Heart right ventricle (tissue), 16 donors: Measurements from ENCODE around the gene FAM171A1. TPM values are rescaled to one million over a fixed set of nuclear protein-coding genes. Genes with fewer than 3 reads are reported as not detected.

Experiments used
- ATAC-seq, 8 donors: fragments of 200-7000 bp; cut with Tn5 transposase; one replicate each; pipeline ENCODE4 v1.9.1; 2020; ENCODE audit warnings: mild to moderate bottlenecking in 8 of 8, moderate library complexity in 8 of 8, moderate number of reproducible peaks in 1 of 8
- DNase-seq, 2 donors: peaks; one replicate each; pipeline ENCODE4 v3.0.0-alpha.2; 2020
- H3K27ac ChIP-seq, 10 donors: fragments of 200-600 bp; sonication (generic) in 2 of 10; one replicate each; pipeline versions ENCODE4 v1.5.0 to v1.8.0; 2020 to 2022; ENCODE audit warnings: mild to moderate bottlenecking in 3 of 10
- H3K27me3 ChIP-seq, 7 donors: fragments of 200-600 bp; one replicate each; pipeline ENCODE4 v1.8.0; 2021 to 2022; ENCODE audit warnings: mild to moderate bottlenecking in 2 of 7
- H3K36me3 ChIP-seq, 9 donors: fragments of 200-600 bp; sonication (generic) in 1 of 9; one replicate each; pipeline versions ENCODE4 v1.5.0 to v1.8.0; 2020 to 2022; ENCODE audit warnings: mild to moderate bottlenecking in 2 of 9
- H3K4me1 ChIP-seq, 9 donors: fragments of 200-600 bp; sonication (generic) in 1 of 9; one replicate each; pipeline versions ENCODE4 v1.5.0 to v1.8.0; 2020 to 2022; ENCODE audit warnings: mild to moderate bottlenecking in 4 of 9
- H3K4me3 ChIP-seq, 10 donors: fragments of 200-600 bp; sonication (generic) in 2 of 10; one replicate each; pipeline versions ENCODE4 v1.5.0 to v1.8.0; 2020 to 2022; ENCODE audit warnings: mild to moderate bottlenecking in 7 of 10, moderate library complexity in 2 of 10
- H3K9me3 ChIP-seq, 11 donors: fragments of 200-600 bp in 10 of 11; sonication (generic) in 2 of 11; one replicate each; pipeline versions ENCODE4 v1.5.0 to v1.8.0; 2013 to 2022; ENCODE audit warnings: mild to moderate bottlenecking in 2 of 11, control low read depth in 1 of 11, moderate library complexity in 1 of 11
- WGBS, 2 donors: extraction: QIAGEN DNeasy Blood & Tissue Kit; methylation state at CpG; one replicate each; pipeline ENCODE4 v1.1.7; 2013; ENCODE audit warnings: inconsistent platforms in 1 of 2; 5-methylcytosine and 5-hydroxymethylcytosine counted together
- intact Hi-C, 10 donors: fragments of 100-400 bp; cut with DNase I; formaldehyde crosslinking; loops; one replicate each; pipeline versions ENCODE4 v1.11.1 to v1.14.2; 2022
- polyA plus RNA-seq, 2 donors: library from polyadenylated mRNA; stranded (reverse); fragments of 200-250 nt; gene quantifications; one replicate each; pipeline ENCODE4 v1.2.3, GENCODE V29; 2013
- total RNA-seq, 10 donors: library from RNA; stranded (reverse); fragmentation: NEBNext Ultra II Directional in 3 of 10; extraction: Animal tissue kit (Norgen Biotek cat#: 25700) in 3 of 10; gene quantifications; one replicate each; pipeline versions ENCODE4 v1.2.1 to v1.2.4, GENCODE V29; 2021 to 2023
- TF ChIP-seq, protein P1 (sequence below), 9 donors: fragments of 200-600 bp; sonication (generic) in 2 of 9; IDR thresholded peaks; one replicate each; pipeline versions ENCODE4 v1.5.0 to v1.8.0; 2021 to 2022; ENCODE audit warnings: antibody characterized with exemption in 9 of 9, mild to moderate bottlenecking in 5 of 9, moderate library complexity in 1 of 9
- donor health status: Arrhythmogenic right ventricular cardiomyopathy.
- donor health status: ischemic (EF 13 %, LVEDD 7.1; RV severe dilation, severe dysfunction).
- donor health status: healthy with polysubstance abuse.
- donor health status: DM: no; HTN: yes; CAD: no.
- donor health status: DM: no; HTN: no; CAD: no.
- donor health status: ischemic (EF 25% LVEDD 6.9; RV normal size, moderate dysfunction).
- donor health status: ischemic (EF 25% LVEDD 5.7; RV mildly dilated, moderate dysfunction).
- donor health status: healthy.
- donor health status: DM: yes; HTN: yes; CAD: no.
- donor health status: Ischemic cardiomyopathy.
- donor health status: ischemic (EF 35%, LVEDD 5.7; RV mildly dilated, moderate dysfunction).
- donor health status: nonischemic (EF 11% LVEDD 7.7; RV severe dilation, severe dysfunction).
- donor health status: DM: yes; HTN: yes; CAD: no.
- donor health status: PGD.
- donor health status: ischemic (EF 29% LVEDD 5.4; RV normal size, mild dysfunction).
- donor health status: nonischemic (EF 23%, LVEDD 6.1; RV moderate dilation, normal function).

The FAM171A1 gene
- total and polyA plus RNA-seq, 12 donors = 3.5 to 10.5 (median 6.8) TPM

DNA sequence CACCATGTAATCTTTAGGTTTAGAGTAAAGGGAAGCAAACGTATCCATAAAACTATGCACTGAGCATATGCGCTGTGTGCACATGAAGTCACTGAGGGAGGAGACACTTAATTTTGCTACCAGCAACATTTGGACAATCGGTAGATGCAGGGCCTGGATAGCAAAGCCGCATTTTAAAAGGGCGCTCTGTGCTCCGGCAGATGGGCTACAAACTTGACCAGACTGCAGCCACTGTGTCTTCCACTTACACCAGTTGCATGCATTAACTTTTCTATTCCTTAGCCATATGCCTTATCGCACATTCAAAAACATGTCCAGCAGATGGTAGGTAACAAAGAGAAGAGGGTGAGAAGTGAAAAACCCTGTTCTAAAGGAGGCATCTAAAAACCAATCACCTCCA lies 18.3 kb downstream of the FAM171A1 start:
- H3K36me3 ChIP-seq = no peaks in the 10 kb centered on the region
- H3K9me3 ChIP-seq = no peaks in the 10 kb centered on the region
- 95 to 96% methylated on average over 7 of the region's 7 CpGs for WGBS, 2 donors
- TF ChIP-seq, protein P1, sequence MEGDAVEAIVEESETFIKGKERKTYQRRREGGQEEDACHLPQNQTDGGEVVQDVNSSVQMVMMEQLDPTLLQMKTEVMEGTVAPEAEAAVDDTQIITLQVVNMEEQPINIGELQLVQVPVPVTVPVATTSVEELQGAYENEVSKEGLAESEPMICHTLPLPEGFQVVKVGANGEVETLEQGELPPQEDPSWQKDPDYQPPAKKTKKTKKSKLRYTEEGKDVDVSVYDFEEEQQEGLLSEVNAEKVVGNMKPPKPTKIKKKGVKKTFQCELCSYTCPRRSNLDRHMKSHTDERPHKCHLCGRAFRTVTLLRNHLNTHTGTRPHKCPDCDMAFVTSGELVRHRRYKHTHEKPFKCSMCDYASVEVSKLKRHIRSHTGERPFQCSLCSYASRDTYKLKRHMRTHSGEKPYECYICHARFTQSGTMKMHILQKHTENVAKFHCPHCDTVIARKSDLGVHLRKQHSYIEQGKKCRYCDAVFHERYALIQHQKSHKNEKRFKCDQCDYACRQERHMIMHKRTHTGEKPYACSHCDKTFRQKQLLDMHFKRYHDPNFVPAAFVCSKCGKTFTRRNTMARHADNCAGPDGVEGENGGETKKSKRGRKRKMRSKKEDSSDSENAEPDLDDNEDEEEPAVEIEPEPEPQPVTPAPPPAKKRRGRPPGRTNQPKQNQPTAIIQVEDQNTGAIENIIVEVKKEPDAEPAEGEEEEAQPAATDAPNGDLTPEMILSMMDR (IDR thresholded peaks at IDR 0.05) = no peak
- DNase-seq (no peak), ATAC-seq (no peak)
- no peaks in the 10 kb centered on the region for H3K27me3 ChIP-seq
- peaks cover 0 to 9% (median 3%) of the 10 kb centered on the region in 9 donors for H3K4me1 ChIP-seq
- no peak overlapping the region for H3K4me3 ChIP-seq
- intact Hi-C loops = no loop called here
- no peak overlapping the region for H3K27ac ChIP-seq

GRCh38 chr10:15352201-15352600 lies 18.9 kb downstream of the FAM171A1 start:
- ATAC-seq = no peak
- Histone ChIP-seq H3K9me3 (no peaks in the 10 kb centered on the region), H3K4me3 (no peak overlapping the region), H3K27me3 (no peaks in the 10 kb centered on the region), H3K27ac (no peak overlapping the region), H3K36me3 (no peaks in the 10 kb centered on the region), H3K4me1 (peaks cover 0 to 13% (median 3%) of the 10 kb centered on the region in 9 donors)
- 81 to 86% methylated on average over 3 of the region's 3 CpGs for WGBS, 2 donors
- intact Hi-C loops = no loop called here
- TF ChIP-seq, protein P1 (IDR thresholded peaks at IDR 0.05) = no peak
- no peak for DNase-seq

DNA sequence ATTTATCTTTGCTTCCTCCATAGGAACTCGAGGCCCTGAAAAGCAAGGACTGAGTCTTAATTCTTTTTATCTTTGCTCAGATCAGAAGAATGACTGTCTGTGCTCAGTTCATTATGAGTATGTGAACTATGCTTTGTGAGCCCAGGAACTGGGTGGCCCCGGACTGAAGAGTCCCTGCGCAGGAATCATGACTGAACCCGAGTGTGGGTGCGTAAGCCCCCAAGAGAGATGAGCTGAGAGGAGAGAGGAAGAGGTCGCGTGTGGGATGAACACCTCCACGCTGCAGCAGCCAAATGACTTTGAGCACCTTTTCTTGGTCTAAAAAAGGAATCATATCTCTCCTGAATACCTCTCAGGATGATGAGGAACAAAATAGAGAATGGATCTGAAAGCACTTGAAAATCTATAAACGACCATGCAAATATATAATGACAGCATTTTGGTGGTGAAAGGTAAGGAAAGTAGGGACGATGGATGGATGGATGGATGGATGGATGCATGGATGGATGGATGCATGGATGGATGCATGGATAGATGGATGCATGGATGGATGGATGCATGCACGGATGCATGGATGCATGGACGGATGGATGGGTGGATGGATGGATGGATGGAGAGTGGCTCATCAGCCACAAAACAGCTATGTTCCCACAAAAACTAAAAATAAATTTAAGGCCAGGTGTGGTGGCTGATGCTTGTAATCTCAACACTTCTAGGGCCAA lies 19.8 kb downstream of the FAM171A1 start:
- Histone ChIP-seq H3K4me1 (peaks cover 0 to 22% (median 9%) of the 10 kb centered on the region in 9 donors), H3K27ac (no peak overlapping the region), H3K36me3 (no peaks in the 10 kb centered on the region), H3K27me3 (no peaks in the 10 kb centered on the region), H3K4me3 (no peak overlapping the region), H3K9me3 (no peaks in the 10 kb centered on the region)
- TF ChIP-seq, protein P1 (IDR thresholded peaks at IDR 0.05) = no peak
- ATAC-seq = no peak
- intact Hi-C loops = no loop called here
- 83 to 86% methylated on average over 12 of the region's 12 CpGs for WGBS, 2 donors
- DNase-seq = no peak

GRCh38 chr10:15349112-15349511 lies 22.0 kb downstream of the FAM171A1 start:
- DNase-seq (no peak), ATAC-seq (no peak)
- H3K27me3 ChIP-seq = no peaks in the 10 kb centered on the region
- TF ChIP-seq, protein P1 (IDR thresholded peaks at IDR 0.05) = no peak
- H3K9me3 ChIP-seq = no peaks in the 10 kb centered on the region
- no peaks in the 10 kb centered on the region for H3K36me3 ChIP-seq
- peaks cover 0 to 38% (median 9%) of the 10 kb centered on the region in 9 donors for H3K4me1 ChIP-seq
- peak overlapping the region in 3 of 10 donors; percentile 12 to 57 (median 50) for H3K27ac ChIP-seq
- peak overlapping the region in 7 of 10 donors; percentile 17 to 44 (median 31) for H3K4me3 ChIP-seq
- intact Hi-C loops = no loop called here
- 68 to 81% methylated on average over 5 of the region's 5 CpGs for WGBS, 2 donors
